ENCODE measurements around the gene SPECC1L. TPM values are rescaled to one million over a fixed set of nuclear protein-coding genes. Genes with fewer than 3 reads are reported as not detected.
"Not testable (repeated sequence)": the region's sequence is repeated elsewhere in the genome, so short reads cannot be mapped to it uniquely, and the experiment has no call there.

Gene SPECC1L
- total RNA-seq, 1 donor, result 40.2 TPM

- H3K4me3 ChIP-seq (ENCODE audit: low read depth, low read length), result no peak overlapping the region
- no peak for DNase-seq (ENCODE audit: low read depth)
- TF ChIP-seq CTCF (IDR thresholded peaks at IDR 0.05; ENCODE audit: insufficient read depth, low read depth, low read length), result no peak
Observed at GRCh38 chr22:24304062-24304675, 33.5 kb downstream of the SPECC1L start.

GRCh38 chr22:24305260-24305692 lies 34.6 kb downstream of the SPECC1L start:
- H3K4me3 ChIP-seq (ENCODE audit: low read depth, low read length), result no peak overlapping the region
- peak; percentile 66 for DNase-seq (ENCODE audit: low read depth)
- TF ChIP-seq CTCF (IDR thresholded peaks at IDR 0.05; ENCODE audit: insufficient read depth, low read depth, low read length), result no peak

- H3K4me3 ChIP-seq (ENCODE audit: low read depth, low read length), result no peak overlapping the region
- DNase-seq (ENCODE audit: low read depth), result no peak
- no peak for TF ChIP-seq CTCF (IDR thresholded peaks at IDR 0.05; ENCODE audit: insufficient read depth, low read depth, low read length)
Observed at GRCh38 chr22:24310969-24311368, 40.3 kb downstream of the SPECC1L start.

DNA sequence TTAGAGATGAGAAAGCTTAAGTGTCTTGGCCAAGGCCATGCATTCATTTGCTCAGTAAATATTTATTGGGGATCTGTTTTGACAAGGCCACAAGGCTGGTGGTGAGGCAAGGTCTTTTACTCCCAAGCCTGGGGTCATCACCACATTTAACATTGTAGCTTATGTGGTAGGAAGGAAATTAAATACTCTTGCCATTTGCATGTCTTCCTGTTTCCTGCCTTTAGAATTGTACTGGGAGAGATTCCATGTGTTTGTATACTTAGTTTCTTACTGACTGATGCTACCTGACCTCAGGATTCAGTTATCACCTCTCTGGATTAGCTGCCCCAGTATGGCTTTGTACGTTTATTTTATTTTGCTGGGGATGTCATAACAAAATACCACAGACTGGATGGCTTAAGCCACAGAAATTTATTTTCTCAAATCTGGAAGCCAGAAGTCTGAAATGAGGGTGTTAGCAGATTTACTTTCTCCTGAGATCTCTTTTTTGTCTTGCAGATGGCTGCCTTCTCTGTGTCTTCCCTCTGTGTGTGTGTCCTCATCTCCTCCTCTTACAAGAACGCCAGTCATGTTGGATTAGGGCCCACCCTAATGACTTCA lies 44.8 kb downstream of the SPECC1L start:
- no peak for TF ChIP-seq CTCF (IDR thresholded peaks at IDR 0.05; ENCODE audit: insufficient read depth, low read depth, low read length)
- peak; percentile 99 for DNase-seq (ENCODE audit: low read depth)
- H3K4me3 ChIP-seq (ENCODE audit: low read depth, low read length), result no peak overlapping the region

GRCh38 chr22:24316264-24316663 lies 45.6 kb downstream of the SPECC1L start:
- not testable (repeated sequence) for H3K4me3 ChIP-seq (ENCODE audit: low read depth, low read length)

GRCh38 chr22:24317511-24317910 lies 46.9 kb downstream of the SPECC1L start:
- not testable (repeated sequence) for H3K4me3 ChIP-seq (ENCODE audit: low read depth, low read length); DNase-seq (ENCODE audit: low read depth)

More at GRCh38 chr22:24316264-24316663, 45.6 kb downstream of the SPECC1L start:
- not testable (repeated sequence) for DNase-seq (ENCODE audit: low read depth)

- TF ChIP-seq CTCF (IDR thresholded peaks at IDR 0.05; ENCODE audit: insufficient read depth, low read depth, low read length), result no peak
- no peak overlapping the region for H3K4me3 ChIP-seq (ENCODE audit: low read depth, low read length)
- DNase-seq (ENCODE audit: low read depth), result no peak
Observed at GRCh38 chr22:24319451-24319850, 48.8 kb downstream of the SPECC1L start.

GRCh38 chr22:24321999-24322398 lies 51.4 kb downstream of the SPECC1L start:
- no peak overlapping the region for H3K4me3 ChIP-seq (ENCODE audit: low read depth, low read length)
- no peak for TF ChIP-seq CTCF (IDR thresholded peaks at IDR 0.05; ENCODE audit: insufficient read depth, low read depth, low read length)
- DNase-seq (ENCODE audit: low read depth), result no peak
